ENCODE measurements around the gene CYRIA. TPM values are rescaled to one million over a fixed set of nuclear protein-coding genes. Genes with fewer than 3 reads are reported as not detected.

Gene CYRIA
- total RNA-seq, 2 experiments from 2014 or later: 1.3 TPM

DNA sequence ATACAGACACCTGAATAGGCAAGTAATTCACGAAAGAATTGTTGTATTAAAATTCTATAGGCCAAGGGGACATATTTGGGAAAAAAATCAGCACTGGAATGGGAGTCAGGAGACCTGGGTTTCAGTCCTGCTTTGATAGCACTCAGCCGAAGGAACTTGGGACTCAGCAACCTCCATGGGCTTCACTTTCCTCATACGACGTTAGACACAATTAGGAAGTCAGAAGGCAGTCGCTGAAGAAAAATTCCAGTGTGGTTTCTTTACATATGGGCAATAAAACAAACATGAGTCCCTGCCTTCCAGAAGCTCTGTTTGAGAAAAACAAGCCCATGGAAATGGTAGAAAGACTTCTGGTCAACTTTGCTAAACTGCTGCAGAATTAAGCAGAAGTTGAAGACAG is 15.1 kb upstream of the CYRIA start:
- DNase-seq (no peak), ATAC-seq (ENCODE audit: poor library complexity) (no peak)
- no peaks in the 10 kb centered on the region for H3K36me3 Mint-ChIP-seq (ENCODE audit: low read depth)
- peaks cover 4% of the 10 kb centered on the region for H3K9me3 Mint-ChIP-seq
- no peaks in the 10 kb centered on the region for H3K27me3 ChIP-seq (ENCODE audit: control insufficient read depth in 1 of 2, insufficient read depth in 2 of 2, low read length in 2 of 2)
- H3K27ac ChIP-seq (ENCODE audit: low read depth in 1 of 2, low read length in 2 of 2): no peak overlapping the region
- no peak overlapping the region for H3K4me3 ChIP-seq (ENCODE audit: low read length)
- peaks cover 23% of the 10 kb centered on the region for H3K27me3 Mint-ChIP-seq
- H3K36me3 ChIP-seq (ENCODE audit: insufficient read depth, low read length): no peaks in the 10 kb centered on the region
- no peaks in the 10 kb centered on the region for H3K4me1 Mint-ChIP-seq (ENCODE audit: low read depth)
- ChIA-PET CTCF (no interaction called here), POLR2A (no interaction called here)
- no peak overlapping the region for H3K27ac Mint-ChIP-seq
- TF ChIP-seq, protein P1, sequence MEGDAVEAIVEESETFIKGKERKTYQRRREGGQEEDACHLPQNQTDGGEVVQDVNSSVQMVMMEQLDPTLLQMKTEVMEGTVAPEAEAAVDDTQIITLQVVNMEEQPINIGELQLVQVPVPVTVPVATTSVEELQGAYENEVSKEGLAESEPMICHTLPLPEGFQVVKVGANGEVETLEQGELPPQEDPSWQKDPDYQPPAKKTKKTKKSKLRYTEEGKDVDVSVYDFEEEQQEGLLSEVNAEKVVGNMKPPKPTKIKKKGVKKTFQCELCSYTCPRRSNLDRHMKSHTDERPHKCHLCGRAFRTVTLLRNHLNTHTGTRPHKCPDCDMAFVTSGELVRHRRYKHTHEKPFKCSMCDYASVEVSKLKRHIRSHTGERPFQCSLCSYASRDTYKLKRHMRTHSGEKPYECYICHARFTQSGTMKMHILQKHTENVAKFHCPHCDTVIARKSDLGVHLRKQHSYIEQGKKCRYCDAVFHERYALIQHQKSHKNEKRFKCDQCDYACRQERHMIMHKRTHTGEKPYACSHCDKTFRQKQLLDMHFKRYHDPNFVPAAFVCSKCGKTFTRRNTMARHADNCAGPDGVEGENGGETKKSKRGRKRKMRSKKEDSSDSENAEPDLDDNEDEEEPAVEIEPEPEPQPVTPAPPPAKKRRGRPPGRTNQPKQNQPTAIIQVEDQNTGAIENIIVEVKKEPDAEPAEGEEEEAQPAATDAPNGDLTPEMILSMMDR (IDR thresholded peaks at IDR 0.05): no peak
- peaks cover 0 to 7% of the 10 kb centered on the region in 2 experiments for H3K9me3 ChIP-seq (ENCODE audit: control insufficient read depth in 1 of 2, insufficient read depth in 1 of 2, low read length in 2 of 2)
- no peak overlapping the region for H3K4me3 Mint-ChIP-seq
- intact Hi-C loops (cut with DNase I, micrococcal nuclease): no loop called here
- H3K4me1 ChIP-seq (ENCODE audit: insufficient read depth, low read length): no peaks in the 10 kb centered on the region

DNA sequence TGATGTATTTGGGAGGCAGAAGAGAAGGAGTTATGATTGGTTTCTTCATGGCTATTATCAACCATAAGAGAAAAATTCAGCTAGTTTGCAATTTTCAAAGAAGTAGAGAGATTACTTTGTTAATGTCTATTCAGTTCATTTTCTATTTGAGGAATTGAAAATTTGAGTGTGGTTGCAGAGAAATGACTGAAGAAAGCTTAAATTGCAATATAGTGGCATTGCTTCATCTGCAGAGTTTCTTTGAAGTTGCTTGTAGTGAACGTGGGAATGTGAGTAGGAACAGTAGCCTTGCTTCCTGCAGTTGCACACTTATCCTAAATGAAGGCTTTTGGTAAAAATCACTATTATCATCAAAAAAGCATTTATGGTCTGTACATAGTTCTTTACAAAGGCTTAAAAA is 14.7 kb upstream of the CYRIA start:
- Mint-ChIP-seq H3K36me3 (ENCODE audit: low read depth) (no peaks in the 10 kb centered on the region), H3K4me3 (no peak overlapping the region), H3K9me3 (peaks cover 4% of the 10 kb centered on the region), H3K4me1 (ENCODE audit: low read depth) (no peaks in the 10 kb centered on the region), H3K27ac (no peak overlapping the region), H3K27me3 (peaks cover 24% of the 10 kb centered on the region)
- no peaks in the 10 kb centered on the region for H3K36me3 ChIP-seq (ENCODE audit: insufficient read depth, low read length)
- intact Hi-C loops (cut with DNase I, micrococcal nuclease): no loop called here
- H3K4me1 ChIP-seq (ENCODE audit: insufficient read depth, low read length): no peaks in the 10 kb centered on the region
- no peak overlapping the region for H3K4me3 ChIP-seq (ENCODE audit: low read length)
- TF ChIP-seq, protein P1 (IDR thresholded peaks at IDR 0.05): no peak
- H3K27ac ChIP-seq (ENCODE audit: low read depth in 1 of 2, low read length in 2 of 2): no peak overlapping the region
- H3K27me3 ChIP-seq (ENCODE audit: control insufficient read depth in 1 of 2, insufficient read depth in 2 of 2, low read length in 2 of 2): no peaks in the 10 kb centered on the region
- ChIA-PET CTCF (no interaction called here), POLR2A (no interaction called here)
- peaks cover 0 to 7% of the 10 kb centered on the region in 2 experiments for H3K9me3 ChIP-seq (ENCODE audit: control insufficient read depth in 1 of 2, insufficient read depth in 1 of 2, low read length in 2 of 2)
- ATAC-seq (ENCODE audit: poor library complexity): no peak
- DNase-seq: no peak

DNA sequence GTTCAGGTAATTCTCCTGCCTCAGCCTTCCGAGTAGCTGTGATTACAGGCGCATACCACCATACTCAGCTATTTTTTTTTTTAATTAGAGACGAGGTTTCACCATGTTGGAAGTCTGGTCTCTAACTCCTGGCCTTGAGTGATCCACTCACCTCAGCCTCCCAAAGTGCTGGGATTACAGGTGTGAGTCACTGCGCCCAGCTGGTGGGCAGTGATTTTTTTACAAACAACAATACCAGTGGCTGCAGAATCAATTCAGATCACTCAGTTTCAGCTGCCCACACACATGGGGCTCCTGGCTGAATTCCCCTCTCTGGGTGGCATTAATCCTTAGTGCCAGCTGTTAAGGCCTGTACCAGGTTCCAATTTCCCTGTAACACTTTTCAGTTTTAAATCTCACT is 13.3 kb upstream of the CYRIA start:
- no peak for DNase-seq
- Histone ChIP-seq H3K36me3 (ENCODE audit: insufficient read depth, low read length) (no peaks in the 10 kb centered on the region), H3K4me1 (ENCODE audit: insufficient read depth, low read length) (no peaks in the 10 kb centered on the region), H3K27me3 (ENCODE audit: control insufficient read depth in 1 of 2, insufficient read depth in 2 of 2, low read length in 2 of 2) (no peaks in the 10 kb centered on the region), H3K27ac (ENCODE audit: low read depth in 1 of 2, low read length in 2 of 2) (no peak overlapping the region), H3K4me3 (ENCODE audit: low read length) (no peak overlapping the region), H3K9me3 (ENCODE audit: control insufficient read depth in 1 of 2, insufficient read depth in 1 of 2, low read length in 2 of 2) (peaks cover 0 to 7% of the 10 kb centered on the region in 2 experiments)
- Mint-ChIP-seq H3K36me3 (ENCODE audit: low read depth) (no peaks in the 10 kb centered on the region), H3K4me3 (no peak overlapping the region), H3K27ac (no peak overlapping the region), H3K27me3 (peaks cover 19% of the 10 kb centered on the region), H3K9me3 (peaks cover 4% of the 10 kb centered on the region), H3K4me1 (ENCODE audit: low read depth) (no peaks in the 10 kb centered on the region)
- intact Hi-C loops (cut with DNase I, micrococcal nuclease): no loop called here
- ATAC-seq (ENCODE audit: poor library complexity): no peak
- ChIA-PET CTCF (no interaction called here), POLR2A (no interaction called here)
- TF ChIP-seq, protein P1 (IDR thresholded peaks at IDR 0.05): no peak

Measured in CD4-positive, alpha-beta T cell (primary cell).